AG20443 (cell line): ENCODE results near the gene DNAH17.

Experiments
- DNase-seq: peaks from one replicate; pipeline ENCODE4 v3.0.0; 2012; ENCODE audit warnings: low spot score, mixed read lengths

Gene DNAH17

GRCh38 chr17:78494696-78495330, 82.4 kb downstream of the DNAH17 start:
- DNase-seq, result no peak

GRCh38 chr17:78493853-78494695, 83.1 kb downstream of the DNAH17 start:
- no peak for DNase-seq

GRCh38 chr17:78493450-78493849, 83.7 kb downstream of the DNAH17 start:
- DNase-seq, result no peak

- DNase-seq, result no peak
Measured at GRCh38 chr17:78492116-78492799, 84.9 kb downstream of the DNAH17 start.

- no peak for DNase-seq
Measured at GRCh38 chr17:78491236-78492115, 85.7 kb downstream of the DNAH17 start.

GRCh38 chr17:78490673-78491072, 86.5 kb downstream of the DNAH17 start:
- no peak for DNase-seq

- no peak for DNase-seq
Measured at GRCh38 chr17:78490156-78490555, 87.0 kb downstream of the DNAH17 start.

GRCh38 chr17:78488867-78489634, 88.1 kb downstream of the DNAH17 start:
- DNase-seq, result no peak

GRCh38 chr17:78488156-78488555, 89.0 kb downstream of the DNAH17 start:
- DNase-seq, result no peak

- no peak for DNase-seq
Measured at GRCh38 chr17:78486946-78487680, 90.1 kb downstream of the DNAH17 start.

GRCh38 chr17:78486228-78486802, 90.9 kb downstream of the DNAH17 start:
- DNase-seq, result no peak

GRCh38 chr17:78485290-78486168, 91.7 kb downstream of the DNAH17 start:
- DNase-seq, result no peak

- peak; percentile 90 for DNase-seq
Measured at GRCh38 chr17:78484271-78485246, 92.6 kb downstream of the DNAH17 start.

- no peak for DNase-seq
Measured at GRCh38 chr17:78479369-78479768, 97.8 kb downstream of the DNAH17 start.

- no peak for DNase-seq
Measured at GRCh38 chr17:78478757-78479297, 98.4 kb downstream of the DNAH17 start.

GRCh38 chr17:78477913-78478756, 99.1 kb downstream of the DNAH17 start:
- DNase-seq, result no peak

- no peak for DNase-seq
Measured at GRCh38 chr17:78476973-78477372, 100.2 kb downstream of the DNAH17 start.
